ENCODE measurements around the gene PALD1.
A peak's percentile ranks its signal among the peaks of the same experiment; 100 is the strongest.

DNA sequence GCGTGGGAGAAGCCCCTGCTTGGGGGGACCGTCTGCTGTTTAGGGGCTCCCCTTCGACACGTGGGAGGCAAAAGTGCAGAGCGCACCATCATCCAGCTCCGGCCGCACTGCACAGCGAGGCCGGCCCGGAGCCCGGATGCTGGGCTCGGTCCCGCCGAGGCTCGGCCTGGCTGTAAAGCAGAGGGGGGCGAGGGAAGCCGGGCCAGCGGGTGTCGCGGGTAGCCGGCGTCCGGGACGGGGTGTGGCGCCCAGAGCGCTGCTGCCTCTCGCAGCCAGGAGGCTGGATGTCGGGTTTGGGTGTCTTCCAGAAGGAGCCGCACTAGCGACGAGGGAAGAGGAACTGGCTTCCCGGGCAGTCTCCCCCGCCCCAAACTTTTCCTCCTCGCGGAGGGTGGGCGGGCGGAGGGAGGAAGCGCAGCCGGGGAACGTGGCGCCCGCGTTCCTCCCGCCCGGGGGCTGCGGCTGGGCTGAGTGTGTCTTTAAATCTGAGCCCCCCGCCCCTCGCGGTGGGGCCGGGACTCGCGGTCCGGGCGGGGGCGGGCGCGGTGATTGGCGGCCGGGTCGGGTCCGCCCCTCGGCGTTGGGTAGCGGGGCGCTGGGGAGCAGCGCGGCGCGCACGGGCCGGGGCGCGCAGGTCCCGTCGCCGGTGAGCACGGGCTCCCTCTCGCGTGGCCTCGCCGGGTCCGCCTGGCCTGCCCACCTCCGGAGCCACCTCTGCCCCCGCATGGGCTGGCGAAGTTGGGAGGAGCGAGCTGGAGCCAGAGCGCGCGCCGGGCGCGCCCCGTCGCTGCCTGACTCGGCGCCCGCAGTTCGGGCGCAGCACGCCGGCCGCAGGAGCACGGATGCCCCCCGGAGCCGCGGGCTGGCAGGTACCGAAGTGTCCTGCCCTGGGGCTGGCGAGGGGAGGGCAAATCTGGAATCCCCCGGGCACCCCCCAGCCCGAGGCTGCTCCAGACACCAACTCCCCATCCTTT, at the start of gene PALD1:
- TF ChIP-seq, protein P1, sequence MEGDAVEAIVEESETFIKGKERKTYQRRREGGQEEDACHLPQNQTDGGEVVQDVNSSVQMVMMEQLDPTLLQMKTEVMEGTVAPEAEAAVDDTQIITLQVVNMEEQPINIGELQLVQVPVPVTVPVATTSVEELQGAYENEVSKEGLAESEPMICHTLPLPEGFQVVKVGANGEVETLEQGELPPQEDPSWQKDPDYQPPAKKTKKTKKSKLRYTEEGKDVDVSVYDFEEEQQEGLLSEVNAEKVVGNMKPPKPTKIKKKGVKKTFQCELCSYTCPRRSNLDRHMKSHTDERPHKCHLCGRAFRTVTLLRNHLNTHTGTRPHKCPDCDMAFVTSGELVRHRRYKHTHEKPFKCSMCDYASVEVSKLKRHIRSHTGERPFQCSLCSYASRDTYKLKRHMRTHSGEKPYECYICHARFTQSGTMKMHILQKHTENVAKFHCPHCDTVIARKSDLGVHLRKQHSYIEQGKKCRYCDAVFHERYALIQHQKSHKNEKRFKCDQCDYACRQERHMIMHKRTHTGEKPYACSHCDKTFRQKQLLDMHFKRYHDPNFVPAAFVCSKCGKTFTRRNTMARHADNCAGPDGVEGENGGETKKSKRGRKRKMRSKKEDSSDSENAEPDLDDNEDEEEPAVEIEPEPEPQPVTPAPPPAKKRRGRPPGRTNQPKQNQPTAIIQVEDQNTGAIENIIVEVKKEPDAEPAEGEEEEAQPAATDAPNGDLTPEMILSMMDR (IDR thresholded peaks at IDR 0.05; ENCODE audit: insufficient read depth, low read depth, low read length), result no peak
- TF ChIP-seq EZH2 (IDR thresholded peaks at IDR 0.05; ENCODE audit: insufficient read depth, low read length), result peak; percentile 62
